ENCODE data around the gene TIMP3.

DNA sequence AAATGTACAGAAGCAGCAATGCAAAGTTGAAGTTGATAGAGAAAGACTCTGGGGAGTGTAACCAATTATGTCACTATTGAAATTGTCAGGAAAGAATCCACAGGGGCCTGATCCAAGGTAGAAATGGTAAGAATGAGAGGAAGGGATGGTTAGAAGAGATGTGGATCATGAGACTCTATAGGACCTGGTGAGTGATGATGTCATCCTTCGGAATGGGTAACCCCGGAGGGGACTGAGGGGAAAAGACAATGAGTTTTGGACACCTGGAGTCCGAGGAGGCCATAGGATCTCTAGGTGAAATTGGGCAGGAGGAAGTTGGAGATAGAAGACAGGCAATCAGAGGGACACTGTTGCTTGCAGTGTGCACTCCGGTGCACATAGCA lies 6.3 kb upstream of the TIMP3 start:
- TF ChIP-seq POLR2A (IDR thresholded peaks at IDR 0.05; ENCODE audit: low read depth): no peak
- TF ChIP-seq, protein P1, sequence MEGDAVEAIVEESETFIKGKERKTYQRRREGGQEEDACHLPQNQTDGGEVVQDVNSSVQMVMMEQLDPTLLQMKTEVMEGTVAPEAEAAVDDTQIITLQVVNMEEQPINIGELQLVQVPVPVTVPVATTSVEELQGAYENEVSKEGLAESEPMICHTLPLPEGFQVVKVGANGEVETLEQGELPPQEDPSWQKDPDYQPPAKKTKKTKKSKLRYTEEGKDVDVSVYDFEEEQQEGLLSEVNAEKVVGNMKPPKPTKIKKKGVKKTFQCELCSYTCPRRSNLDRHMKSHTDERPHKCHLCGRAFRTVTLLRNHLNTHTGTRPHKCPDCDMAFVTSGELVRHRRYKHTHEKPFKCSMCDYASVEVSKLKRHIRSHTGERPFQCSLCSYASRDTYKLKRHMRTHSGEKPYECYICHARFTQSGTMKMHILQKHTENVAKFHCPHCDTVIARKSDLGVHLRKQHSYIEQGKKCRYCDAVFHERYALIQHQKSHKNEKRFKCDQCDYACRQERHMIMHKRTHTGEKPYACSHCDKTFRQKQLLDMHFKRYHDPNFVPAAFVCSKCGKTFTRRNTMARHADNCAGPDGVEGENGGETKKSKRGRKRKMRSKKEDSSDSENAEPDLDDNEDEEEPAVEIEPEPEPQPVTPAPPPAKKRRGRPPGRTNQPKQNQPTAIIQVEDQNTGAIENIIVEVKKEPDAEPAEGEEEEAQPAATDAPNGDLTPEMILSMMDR (IDR thresholded peaks at IDR 0.05): no peak
- no peak for TF ChIP-seq POLR2AphosphoS5 (IDR thresholded peaks at IDR 0.05)
- no peak for TF ChIP-seq EP300 (IDR thresholded peaks at IDR 0.05)

Data from esophagus muscularis mucosa (tissue), 4 donors.